NCI-H1048 (cell line): ENCODE results near the gene PTPRG.
A peak's percentile ranks its signal among the peaks of the same experiment; 100 is the strongest.

ENCODE experiments used
- DNase-seq: peaks from one replicate; lab custom pipeline; 2025; lab: John Stamatoyannopoulos, UW

The PTPRG gene

DNA sequence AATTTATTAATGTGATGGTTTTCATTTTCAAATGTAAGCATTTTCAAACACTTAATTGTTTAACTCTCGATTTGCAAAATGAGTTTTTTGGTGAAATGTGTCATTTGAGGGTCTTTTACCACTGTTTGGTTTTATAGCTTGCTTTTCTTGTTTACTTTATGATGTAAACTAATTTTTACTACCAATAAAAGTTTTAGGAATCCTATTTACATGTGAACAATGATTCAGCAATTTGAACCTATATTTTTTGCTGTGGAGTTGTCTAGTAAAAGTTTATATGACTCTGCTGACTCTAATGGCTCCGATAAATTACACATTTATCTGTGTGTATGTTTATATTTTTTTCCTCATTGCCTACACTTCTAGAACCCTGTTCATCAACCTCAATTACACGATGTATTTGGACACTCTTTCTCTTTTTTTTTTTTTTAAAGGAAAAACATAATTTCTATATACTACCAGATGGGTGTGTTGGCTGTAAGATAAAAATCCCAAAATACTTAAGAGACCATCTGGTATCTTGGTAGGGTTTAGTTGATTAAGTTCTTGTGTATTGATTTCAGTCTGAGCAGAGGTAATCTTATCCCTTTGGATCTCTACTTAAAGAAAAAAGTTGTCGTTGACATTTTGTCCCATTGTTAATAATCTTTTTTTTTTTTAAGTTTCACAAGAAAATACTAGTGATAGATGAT lies 89.5 kb downstream of the PTPRG start:
- no peak for DNase-seq

DNA sequence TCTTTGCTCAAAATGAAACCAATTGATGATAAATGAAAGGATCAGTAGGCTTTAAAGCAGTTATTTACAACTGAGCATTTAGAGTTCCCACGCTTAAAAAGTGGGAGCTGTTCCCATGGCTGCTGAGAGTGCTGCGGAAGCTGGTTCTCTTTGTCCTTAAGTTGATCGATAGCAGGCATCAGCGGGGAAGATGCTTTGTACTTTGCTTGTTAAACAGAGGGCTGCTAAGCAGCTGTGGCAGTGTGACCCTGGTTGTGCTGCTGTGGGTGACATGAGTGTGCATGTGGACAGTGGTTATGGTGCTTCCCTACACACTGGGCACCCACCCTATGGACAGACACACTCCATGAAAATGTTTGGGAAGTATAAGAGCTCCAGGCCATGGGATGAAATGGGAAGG lies 96.3 kb downstream of the PTPRG start:
- DNase-seq = no peak

DNA sequence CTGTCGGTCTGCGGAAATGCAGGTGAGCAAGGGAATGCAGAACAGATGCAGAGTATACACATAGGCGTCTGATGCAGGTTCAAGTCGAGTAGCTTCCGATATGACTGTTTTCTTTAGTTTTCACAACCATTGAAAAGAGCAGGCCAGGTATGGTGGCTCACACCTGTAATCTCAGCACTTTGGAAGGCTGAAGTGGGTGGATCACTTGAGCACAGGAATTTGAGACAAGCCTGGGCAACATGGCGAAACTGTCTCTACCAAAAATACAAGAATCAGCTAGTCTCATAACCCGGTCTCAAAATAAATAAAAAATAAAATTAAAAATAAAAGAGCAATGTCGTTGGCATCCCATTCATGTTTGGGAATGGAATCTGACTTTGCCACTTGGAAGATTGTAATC lies 101.5 kb downstream of the PTPRG start:
- no peak for DNase-seq

- no peak for DNase-seq
Measured at GRCh38 chr3:61663356-61664104, 102.2 kb downstream of the PTPRG start.

GRCh38 chr3:61664105-61664482 lies 102.7 kb downstream of the PTPRG start:
- DNase-seq = no peak

DNA sequence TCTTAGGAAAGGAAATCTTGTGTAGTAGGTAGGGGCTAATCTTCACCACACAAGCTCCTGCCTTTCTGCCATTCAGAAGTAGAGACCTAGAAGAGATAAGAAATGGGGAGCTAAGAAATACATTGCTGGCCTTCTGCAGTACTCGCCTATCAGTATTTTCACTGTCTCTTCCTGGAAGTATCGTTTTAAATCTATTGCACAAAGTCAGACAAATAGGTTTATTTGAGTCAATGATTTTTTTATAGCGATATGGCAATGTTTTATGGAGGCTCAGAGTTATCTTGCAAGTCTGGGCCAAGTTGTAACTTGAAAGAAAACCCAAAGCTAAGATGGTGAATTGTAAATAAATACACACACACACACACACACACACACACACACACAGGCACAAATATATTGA lies 103.8 kb downstream of the PTPRG start:
- DNase-seq = no peak

DNA sequence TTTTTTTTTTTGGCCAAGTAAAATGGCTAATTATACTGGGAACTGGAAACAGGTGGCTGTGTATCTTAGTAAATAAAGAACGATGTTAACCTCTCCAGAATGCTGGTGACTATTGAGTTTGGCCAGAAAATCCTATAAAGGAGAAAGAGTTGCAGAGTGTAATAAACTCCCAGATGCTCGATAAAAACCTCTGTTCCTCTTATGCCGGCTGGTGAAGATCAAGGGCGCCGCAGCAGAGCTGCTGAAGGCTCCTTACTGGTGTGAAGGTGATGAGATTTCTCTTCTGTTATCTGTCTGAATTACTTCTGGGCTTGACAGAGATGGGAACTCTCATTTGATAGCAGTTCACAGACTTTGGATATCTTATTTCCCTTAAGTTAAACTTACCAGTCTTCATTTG lies 104.6 kb downstream of the PTPRG start:
- DNase-seq = no peak

DNA sequence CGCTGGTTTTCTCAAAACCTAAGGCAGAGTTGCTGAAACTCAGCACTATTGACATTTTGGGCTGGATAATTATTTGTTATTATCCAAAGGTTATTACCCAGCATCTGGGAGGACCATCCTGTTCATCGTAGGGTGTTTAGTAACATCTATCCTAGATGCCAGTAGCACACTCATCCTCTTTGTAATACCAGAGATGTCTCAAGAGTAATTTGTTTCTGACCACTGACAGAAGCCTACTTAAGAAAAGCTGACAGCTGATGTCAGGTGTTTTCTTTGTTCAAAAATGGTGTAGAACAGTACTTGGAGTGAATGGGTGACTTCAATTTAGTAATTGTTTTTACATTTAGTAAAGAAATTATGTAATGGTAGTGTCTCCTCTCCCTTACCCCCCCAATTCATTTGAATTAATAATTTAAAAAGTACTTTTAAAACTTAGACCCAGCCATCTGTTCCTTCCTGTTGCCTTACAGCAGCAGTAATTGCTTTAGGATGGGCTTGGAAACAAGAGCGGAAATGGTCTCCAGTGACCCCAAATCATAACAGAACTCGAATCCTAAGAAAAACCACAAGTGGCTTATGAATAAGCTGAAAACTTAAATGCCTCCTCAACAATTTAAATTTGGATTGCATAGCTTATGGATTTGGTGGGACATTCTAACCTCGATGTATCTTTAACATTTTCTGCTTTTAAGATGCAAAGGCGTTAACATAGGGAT lies 105.4 kb downstream of the PTPRG start:
- DNase-seq = no peak

GRCh38 chr3:61667383-61667782 lies 106.0 kb downstream of the PTPRG start:
- DNase-seq = no peak

GRCh38 chr3:61667814-61668213 lies 106.4 kb downstream of the PTPRG start:
- DNase-seq = no peak

DNA sequence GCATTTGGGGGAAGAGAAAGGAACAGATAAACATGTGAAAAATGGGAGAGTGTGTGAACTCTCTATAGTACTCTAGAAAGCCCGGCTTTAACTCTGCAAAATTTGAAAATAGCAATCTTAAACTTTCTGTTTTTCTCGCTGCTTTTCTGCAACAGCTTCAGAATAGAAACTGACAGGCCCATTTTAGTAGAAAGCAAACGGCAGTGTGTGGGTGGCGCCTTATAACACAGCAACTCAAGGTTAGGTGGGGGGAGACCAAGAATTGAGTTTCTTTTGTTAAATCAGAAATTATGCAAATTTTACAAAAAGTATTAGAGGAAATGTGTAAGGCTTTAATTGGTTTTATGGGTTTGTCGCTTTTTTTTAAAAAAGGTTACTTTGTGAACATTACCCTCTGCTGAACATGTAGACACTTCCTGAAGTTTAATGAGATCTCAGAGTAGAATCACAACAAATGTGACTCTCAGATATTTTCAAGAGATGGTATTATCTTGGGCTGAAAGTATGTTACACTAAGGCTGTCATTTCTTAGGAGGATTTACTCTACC lies 107.0 kb downstream of the PTPRG start:
- DNase-seq = no peak

DNA sequence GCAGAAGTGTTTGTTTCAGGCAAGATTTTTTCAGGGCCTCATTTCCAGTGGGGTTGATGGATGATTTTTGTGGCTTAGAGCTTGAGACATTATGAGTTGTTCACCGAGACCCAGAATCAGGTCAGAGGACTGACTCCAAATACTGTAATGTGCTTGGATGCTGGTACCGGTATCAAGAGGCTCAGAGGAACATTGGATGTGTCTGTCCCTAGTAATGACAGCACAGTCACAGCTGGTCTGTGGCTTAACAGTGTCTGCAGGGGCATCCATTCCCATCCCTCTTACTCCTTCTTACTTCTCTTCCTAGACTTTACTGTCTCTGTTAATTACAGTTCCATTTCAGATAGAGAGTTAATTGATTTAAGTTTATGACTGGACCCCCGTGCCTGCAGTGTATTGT lies 107.8 kb downstream of the PTPRG start:
- no peak for DNase-seq

DNA sequence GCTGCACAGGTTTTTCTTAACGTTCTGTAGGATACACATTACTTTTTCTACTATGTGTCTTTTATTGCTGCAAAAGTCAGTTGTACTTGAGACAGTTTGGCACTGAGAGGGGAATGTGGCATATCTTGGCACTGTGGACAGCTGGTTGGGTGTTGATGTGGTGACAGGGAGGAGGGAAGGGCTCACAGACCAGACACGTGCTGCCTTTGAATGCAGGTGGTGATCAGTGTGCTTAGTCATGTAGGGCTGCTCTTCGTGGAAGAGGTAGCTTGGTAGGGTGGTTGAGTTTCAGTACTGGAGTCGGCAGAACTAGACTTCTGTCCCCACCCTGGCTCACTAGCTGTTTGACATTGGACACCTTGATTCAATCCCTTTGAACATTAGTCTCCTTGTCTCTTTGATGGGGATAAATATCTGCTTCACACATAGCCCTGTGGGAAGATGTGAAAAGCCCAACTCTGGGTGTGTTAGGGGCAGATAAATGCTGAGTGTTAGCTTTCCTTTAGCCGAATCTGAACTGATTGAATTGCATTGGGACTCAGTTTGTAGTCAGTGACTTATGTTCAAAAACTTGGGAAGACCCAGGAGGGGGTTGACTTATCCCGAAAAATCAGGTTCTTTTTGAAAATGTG lies 108.4 kb downstream of the PTPRG start:
- DNase-seq = no peak

- no peak for DNase-seq
Measured at GRCh38 chr3:61673651-61674050, 112.3 kb downstream of the PTPRG start.

DNA sequence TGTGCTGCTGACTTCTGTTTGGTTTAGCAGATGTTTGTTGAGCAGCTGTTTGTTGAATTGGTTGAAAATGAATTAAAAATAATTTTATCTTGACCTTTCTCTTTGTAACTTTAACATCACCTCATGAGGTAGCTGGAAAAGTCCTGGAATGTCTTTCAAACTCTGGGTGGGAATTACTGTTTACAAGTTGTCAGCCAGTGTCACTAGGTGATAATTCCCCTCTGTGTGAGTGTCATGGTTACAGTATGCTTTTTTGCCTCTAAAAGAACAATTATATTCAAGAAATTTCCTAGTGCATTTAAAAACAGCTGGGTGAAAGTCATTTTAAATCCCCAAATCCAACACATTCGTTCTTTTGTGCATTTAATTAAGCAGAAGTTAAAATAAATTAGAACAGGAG lies 113.2 kb downstream of the PTPRG start:
- DNase-seq = no peak

- DNase-seq = no peak
Measured at GRCh38 chr3:61679026-61679425, 117.7 kb downstream of the PTPRG start.

DNA sequence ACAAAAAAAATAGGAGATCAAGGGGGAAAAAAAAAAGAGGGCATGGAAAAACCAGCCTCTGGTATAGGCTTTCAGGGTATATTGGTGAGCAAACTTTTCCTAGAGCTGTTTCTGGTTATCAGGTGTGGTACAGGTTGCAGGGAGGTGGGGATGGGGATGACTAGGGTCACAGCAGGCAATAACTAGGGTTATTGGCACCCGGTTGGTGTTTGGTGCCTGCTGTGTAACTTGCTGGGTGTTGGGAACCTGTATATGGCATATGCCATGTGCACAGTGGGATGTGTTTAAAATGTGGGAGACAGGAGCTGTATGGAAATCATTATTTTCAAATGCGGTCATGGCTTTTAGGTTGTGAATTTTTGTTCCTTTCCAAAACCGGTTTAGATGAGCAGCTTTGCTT lies 119.2 kb downstream of the PTPRG start:
- DNase-seq = no peak

DNA sequence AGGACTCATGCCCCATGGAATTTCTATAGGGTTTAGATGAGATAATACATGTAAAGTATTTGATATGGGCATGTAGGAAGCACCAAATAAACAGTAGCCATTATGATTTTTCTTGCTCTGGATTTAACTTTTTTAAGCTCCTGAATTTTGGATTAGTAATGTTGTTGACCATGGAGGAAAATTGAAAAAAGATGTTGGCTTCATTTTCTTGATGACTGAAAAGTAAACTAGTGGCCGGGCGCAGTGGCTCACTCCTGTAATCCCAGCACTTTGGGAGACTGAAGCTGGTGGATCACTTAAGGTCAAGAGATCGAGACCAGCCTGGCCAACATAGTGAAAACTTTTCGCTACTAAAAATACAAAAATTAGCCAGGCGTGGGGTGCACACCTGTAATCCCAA lies 120.3 kb downstream of the PTPRG start:
- no peak for DNase-seq

DNA sequence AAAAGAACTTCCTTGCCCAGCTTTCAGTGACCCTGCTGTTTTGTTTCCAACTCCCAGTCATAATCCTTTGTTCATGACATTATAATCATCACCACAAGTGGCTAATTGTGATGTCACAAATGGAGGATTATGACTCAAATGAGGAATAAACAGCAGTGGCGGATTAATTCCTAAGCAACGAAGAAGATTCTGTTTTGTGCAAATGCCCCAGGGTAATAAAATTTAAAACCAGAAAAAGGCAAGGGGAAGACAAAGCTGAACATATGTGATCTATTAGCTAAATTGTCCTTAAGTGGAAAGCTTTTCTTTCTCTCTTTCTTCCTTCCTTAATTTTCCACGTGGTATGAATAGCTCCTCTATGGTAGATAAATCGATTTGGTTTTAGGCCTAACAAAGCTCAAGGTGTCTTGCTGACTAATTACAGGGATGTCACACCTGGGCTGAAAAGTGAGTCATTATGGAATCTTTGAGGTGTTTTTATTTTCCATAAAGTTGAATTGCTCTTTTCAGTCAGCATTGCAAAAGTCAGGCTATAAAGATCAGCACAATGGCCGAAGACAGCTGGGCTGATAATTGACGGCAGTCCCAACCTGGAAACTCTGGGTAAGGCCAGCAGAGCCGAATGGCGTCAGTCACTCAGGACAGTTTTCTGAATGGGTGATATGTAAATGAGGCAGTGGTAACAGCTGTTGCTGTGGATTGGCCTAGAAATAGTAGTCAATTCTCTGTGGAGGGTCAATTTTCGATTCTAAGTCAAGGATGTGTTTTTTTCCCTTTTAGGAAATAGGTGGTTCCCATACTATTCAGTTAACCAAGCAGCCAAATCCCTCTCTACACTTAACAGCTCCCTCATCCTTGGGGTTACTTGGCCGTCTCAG lies 121.5 kb downstream of the PTPRG start:
- peak; percentile 67 for DNase-seq

GRCh38 chr3:61683549-61684236 lies 122.3 kb downstream of the PTPRG start:
- DNase-seq = no peak

DNA sequence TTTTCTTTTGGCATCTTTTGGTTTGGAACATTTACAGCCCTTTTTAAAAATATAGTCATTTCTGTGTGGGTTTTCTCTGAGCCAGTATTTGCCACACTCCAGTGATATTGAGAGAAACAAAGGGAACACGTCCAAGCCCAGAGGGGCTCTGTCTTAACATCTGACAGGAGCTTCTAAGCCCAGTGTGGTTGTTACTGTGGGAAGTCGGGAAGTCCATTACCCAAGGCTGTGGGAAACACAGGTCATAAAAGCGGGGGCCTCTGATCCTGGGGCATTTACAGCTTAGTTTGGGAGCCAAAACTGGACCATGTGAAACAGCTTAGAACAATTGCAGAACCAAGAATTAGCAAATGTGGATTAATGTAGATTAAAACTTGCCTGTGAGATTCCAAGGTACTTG lies 123.0 kb downstream of the PTPRG start:
- DNase-seq = no peak
